Rectal smooth muscle tissue (tissue), 1 donor: ENCODE results near the gene IQSEC1.

Experiments
- H3K27ac ChIP-seq: one replicate; pipeline ENCODE4 v1.7.0; 2013; ENCODE audit warnings: low read depth, low read length, inconsistent platforms
- H3K27me3 ChIP-seq: one replicate; pipeline ENCODE4 v1.7.0; 2013; ENCODE audit warnings: low read length; ENCODE audit not compliant: control insufficient read depth, insufficient read depth
- H3K36me3 ChIP-seq: one replicate; pipeline ENCODE4 v1.7.0; 2013; ENCODE audit warnings: low read length; ENCODE audit not compliant: control insufficient read depth, insufficient read depth
- H3K4me1 ChIP-seq: one replicate; pipeline ENCODE4 v1.7.0; 2013; ENCODE audit warnings: low read length; ENCODE audit not compliant: control insufficient read depth, insufficient read depth
- H3K4me3 ChIP-seq: one replicate; pipeline ENCODE4 v1.7.0; 2013; ENCODE audit warnings: low read length
- H3K9ac ChIP-seq: one replicate; pipeline ENCODE4 v1.7.0; 2013; ENCODE audit warnings: low read length

IQSEC1 gene

DNA sequence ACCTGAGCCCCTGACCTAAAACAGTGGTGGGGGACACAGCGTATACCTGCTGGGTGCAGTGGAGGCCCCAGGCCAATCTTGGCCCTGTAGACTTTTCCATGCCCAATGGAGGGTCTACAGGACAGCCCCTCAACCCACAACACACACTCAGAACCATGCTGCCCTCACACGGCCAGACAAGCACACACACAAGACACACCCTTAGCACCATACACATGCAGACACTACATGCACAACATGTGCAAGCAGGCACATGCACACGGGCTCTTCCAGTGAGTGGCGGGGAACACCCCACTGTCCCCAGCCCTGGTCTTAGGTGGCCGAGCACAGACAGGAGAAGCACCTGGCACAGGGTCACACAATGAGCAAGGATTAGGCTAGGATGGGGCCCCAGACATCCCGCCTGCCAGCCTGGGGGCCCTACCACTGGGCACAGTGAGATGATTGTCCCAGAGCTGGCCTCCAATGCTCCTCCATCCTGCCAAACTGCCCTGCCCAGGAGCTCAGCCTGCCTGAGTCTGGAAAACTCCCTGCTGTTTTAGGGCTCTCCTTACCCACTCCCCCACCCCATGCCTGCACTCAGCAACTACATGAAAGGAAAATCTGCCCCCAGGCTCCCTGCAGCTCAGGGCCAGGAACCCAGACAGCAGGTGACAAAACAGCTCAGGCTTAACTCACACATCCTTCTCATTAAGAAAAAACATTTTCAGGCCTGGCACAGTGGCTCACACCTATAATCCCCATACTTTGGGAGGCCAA is 15.8 kb downstream of the IQSEC1 start:
- Histone ChIP-seq H3K27ac (no peak overlapping the region), H3K4me3 (no peak overlapping the region), H3K9ac (no peak overlapping the region), H3K36me3 (no peaks in the 10 kb centered on the region), H3K4me1 (no peaks in the 10 kb centered on the region), H3K27me3 (no peaks in the 10 kb centered on the region)

DNA sequence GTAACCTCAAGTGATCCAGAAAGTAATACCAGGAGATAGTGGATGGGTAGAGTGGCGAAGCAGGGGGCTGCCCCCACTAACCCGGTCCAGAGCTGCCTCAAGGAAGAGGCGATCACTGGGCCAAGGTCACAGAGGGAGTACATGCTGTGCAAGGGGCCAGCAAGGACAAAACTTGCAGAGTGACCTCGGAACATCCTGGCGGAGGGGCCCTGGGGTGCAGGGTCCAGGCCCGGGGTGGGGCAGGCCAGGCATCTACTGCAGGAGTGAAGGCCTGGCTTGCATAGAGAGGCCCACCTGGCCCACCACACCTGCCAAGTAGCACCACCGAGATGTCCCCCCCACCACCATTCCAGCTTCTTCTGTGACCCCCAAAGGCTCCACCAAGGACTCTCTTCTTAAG is 17.6 kb downstream of the IQSEC1 start:
- Histone ChIP-seq H3K4me1 (no peaks in the 10 kb centered on the region), H3K27ac (no peak overlapping the region), H3K9ac (no peak overlapping the region), H3K36me3 (no peaks in the 10 kb centered on the region), H3K4me3 (no peak overlapping the region), H3K27me3 (no peaks in the 10 kb centered on the region)

DNA sequence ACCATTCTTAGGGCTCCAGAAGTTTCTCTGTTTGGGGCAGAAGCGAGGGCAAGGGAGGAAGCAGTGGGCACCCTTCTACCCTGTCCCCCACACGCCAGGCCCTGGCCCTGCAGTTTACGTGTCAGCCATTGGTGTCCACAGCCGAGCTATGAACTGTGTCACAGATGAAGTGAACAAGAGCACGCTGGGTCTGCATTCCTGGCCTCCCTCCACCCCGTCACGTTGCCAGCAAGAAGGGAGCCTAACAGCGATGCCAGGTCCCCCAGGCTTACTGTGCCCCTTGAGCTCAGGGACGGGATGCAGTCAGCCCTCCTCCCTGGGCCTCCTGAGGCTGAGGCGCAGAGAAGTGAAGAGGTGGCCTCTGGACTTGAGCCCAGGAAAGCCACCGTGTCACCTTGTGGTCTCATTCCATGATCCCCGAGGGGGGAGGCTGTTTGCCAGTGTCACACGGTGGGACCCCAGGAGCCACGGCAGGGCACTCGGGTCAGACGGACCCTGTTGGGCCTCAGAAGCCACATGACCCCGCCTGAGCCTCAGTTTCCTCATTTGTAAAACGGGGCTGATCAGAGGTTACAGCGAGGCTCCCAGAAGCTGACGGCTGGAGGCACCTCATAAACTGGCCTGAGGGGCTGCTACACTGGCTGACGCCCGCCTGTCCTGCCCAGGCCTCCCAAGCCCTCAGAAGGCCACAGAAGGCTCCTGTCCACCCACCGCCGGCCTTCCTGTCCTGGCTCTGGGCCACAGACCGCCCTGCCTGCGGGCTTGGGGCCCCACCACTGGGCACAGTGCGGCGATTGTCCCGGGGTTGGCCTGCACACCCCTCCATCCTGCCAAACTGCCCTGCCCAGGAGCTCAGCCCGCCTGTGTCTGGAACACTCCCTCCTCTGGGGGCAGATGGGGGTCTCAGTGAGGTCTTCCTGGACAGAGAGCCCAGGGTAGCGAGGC is 18.6 kb downstream of the IQSEC1 start:
- no peak overlapping the region for H3K9ac ChIP-seq
- H3K36me3 ChIP-seq: no peaks in the 10 kb centered on the region
- H3K27ac ChIP-seq: no peak overlapping the region
- no peak overlapping the region for H3K4me3 ChIP-seq
- no peaks in the 10 kb centered on the region for H3K4me1 ChIP-seq
- no peaks in the 10 kb centered on the region for H3K27me3 ChIP-seq

DNA sequence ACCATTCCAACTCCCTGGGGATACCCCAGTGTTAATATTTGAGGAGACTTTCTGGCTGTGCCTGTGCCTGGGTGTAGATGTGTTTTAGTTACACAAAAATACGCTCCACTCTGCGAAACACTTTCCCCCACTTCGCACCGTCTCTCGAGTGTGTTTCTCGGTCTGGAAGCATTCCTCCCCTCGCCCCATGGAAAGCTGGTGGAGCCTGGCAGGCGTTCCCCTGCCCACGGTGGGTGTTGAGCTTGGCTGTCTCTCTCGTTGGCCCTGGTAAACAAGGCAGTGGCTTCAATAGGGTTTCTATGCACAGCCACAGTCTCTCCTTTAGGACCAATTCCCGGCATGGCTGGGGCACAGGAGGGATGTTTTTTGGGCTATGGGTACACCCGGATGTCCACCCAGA is 19.3 kb downstream of the IQSEC1 start:
- Histone ChIP-seq H3K9ac (no peak overlapping the region), H3K27ac (no peak overlapping the region), H3K4me1 (no peaks in the 10 kb centered on the region), H3K36me3 (no peaks in the 10 kb centered on the region), H3K4me3 (no peak overlapping the region), H3K27me3 (no peaks in the 10 kb centered on the region)

DNA sequence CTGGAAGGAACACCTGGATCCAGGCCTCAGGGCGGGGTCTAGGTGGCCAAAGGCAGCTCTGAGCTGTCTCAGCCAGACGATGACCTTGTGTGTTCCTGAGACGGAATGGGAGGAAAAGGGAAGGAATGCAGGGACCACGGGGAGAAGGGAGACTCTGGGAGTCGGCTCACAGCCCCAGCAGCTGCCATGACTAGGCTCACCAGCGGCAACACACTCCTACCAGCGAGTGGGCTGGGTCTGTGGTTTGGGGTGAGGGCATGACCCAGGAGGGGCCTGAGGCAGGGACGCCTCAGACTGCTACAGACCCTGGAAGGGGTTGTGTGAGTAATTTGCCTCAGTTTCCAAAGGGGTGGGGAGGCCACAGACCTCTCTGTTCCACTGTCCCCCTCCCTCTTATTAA is 19.8 kb downstream of the IQSEC1 start:
- Histone ChIP-seq H3K9ac (no peak overlapping the region), H3K4me3 (no peak overlapping the region), H3K27ac (no peak overlapping the region), H3K36me3 (no peaks in the 10 kb centered on the region), H3K27me3 (no peaks in the 10 kb centered on the region), H3K4me1 (no peaks in the 10 kb centered on the region)

DNA sequence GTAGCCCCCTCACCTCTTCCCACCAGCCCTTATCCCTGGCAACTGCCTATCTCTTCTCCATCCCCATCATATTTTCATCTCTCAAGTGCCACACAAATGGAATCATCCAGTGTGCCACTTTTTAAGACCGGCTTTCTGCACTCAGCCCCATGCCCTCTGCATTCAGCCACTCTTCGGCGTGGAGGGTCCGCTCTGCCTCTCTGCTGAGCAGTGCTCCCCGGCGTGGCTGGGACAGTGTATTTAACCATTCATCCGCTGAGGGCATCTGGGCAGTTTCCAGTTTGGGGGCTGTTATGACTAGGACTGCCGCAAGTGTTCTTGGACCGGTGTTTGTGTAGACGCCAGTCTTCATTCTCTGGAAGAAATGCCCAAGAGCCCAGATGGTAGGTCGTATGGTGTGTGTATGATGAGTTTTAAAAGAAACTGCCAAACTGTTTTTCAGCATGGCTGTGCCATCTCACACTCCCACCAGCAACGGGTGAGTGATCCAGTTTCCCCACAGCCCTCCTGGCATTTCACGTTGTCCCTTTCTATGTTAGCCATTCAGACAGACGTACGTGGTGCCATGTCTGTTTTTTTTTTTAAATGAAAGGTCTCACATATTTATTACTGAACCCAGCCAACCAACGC is 20.9 kb downstream of the IQSEC1 start:
- Histone ChIP-seq H3K27me3 (no peaks in the 10 kb centered on the region), H3K27ac (no peak overlapping the region), H3K4me1 (no peaks in the 10 kb centered on the region), H3K9ac (no peak overlapping the region), H3K36me3 (no peaks in the 10 kb centered on the region), H3K4me3 (no peak overlapping the region)

DNA sequence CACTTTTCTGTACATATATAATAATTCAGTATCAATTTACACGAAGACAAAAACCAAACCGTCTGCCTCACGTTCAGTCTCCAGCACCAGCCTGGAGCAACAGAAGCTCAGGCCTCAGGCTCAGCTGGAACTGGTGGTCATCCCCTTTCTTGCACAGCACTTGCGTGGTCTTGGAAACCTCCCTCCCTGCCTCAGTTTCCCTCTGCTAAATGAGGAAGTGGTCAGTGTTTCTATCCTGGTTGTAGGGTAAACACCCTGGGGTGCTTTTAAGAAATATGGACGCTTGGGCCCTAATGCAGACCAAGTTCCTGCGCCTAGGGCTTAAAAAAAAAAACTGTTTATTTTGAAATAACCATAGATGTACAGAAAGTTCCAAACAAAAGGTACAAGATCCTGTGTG is 21.6 kb downstream of the IQSEC1 start:
- no peaks in the 10 kb centered on the region for H3K27me3 ChIP-seq
- H3K4me3 ChIP-seq: no peak overlapping the region
- no peaks in the 10 kb centered on the region for H3K4me1 ChIP-seq
- no peak overlapping the region for H3K9ac ChIP-seq
- H3K27ac ChIP-seq: no peak overlapping the region
- no peaks in the 10 kb centered on the region for H3K36me3 ChIP-seq

DNA sequence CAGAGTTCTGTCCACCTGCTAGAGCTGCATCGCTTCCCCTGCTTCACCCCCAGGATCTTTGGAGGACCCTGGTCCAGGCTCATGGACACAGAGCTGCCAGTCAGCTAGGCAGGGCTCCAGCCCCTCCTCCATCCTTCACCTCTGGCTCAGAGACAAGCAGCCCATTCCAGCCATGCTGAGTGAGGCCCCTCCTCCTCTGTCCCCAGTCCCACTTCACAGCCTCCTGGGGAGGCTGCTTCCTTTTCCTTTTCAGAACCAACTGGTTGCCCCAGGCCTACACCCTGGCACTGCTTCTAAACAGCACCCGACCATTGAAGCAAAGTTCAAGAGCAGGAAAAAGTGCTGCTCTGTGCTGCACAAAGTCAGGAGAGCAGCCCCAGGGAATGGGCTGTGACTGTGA is 22.2 kb downstream of the IQSEC1 start:
- H3K4me3 ChIP-seq: no peak overlapping the region
- H3K9ac ChIP-seq: no peak overlapping the region
- no peaks in the 10 kb centered on the region for H3K27me3 ChIP-seq
- H3K4me1 ChIP-seq: no peaks in the 10 kb centered on the region
- no peaks in the 10 kb centered on the region for H3K36me3 ChIP-seq
- H3K27ac ChIP-seq: no peak overlapping the region

DNA sequence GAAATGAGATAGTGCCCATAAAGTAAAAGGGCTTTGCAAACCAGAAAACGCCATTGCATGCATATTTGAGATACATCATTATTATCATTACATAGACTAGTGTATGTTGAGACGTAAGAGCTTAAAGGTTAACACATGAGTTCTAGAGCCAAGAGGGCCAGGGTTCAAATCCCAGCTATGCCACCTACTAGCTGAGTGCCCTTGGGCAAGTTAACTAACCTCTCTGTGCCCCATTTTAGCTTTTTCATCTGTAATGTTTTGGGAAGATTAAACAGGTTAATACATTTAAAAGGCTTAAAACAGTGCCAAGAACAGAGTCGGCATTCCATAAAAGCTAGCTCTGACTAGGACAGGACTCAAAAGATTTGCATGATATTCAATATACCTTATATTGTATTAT is 22.8 kb downstream of the IQSEC1 start:
- H3K27me3 ChIP-seq: no peaks in the 10 kb centered on the region
- no peak overlapping the region for H3K27ac ChIP-seq
- no peaks in the 10 kb centered on the region for H3K4me1 ChIP-seq
- H3K36me3 ChIP-seq: no peaks in the 10 kb centered on the region
- H3K4me3 ChIP-seq: no peak overlapping the region
- H3K9ac ChIP-seq: no peak overlapping the region

DNA sequence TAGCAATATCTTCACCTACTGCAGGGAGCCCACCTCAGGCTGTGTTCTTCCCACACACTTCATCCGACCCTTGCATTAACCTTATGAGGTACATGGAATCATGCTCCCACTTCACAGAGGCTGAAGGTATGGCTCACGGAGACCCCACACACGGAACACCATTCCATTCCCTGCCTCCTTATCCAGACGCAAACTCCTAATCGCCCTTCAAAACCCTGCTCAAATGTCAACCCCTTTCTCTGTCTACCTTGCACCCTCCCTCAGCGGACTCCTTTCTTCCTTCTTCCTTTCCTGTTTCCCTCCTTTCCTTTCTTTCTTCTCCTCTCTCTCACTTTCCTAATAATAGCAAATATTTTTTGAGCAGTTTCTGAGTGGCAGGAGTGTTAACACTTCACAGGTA is 23.8 kb downstream of the IQSEC1 start:
- H3K9ac ChIP-seq: no peak overlapping the region
- H3K36me3 ChIP-seq: no peaks in the 10 kb centered on the region
- H3K4me3 ChIP-seq: no peak overlapping the region
- H3K27me3 ChIP-seq: no peaks in the 10 kb centered on the region
- no peak overlapping the region for H3K27ac ChIP-seq
- no peaks in the 10 kb centered on the region for H3K4me1 ChIP-seq

DNA sequence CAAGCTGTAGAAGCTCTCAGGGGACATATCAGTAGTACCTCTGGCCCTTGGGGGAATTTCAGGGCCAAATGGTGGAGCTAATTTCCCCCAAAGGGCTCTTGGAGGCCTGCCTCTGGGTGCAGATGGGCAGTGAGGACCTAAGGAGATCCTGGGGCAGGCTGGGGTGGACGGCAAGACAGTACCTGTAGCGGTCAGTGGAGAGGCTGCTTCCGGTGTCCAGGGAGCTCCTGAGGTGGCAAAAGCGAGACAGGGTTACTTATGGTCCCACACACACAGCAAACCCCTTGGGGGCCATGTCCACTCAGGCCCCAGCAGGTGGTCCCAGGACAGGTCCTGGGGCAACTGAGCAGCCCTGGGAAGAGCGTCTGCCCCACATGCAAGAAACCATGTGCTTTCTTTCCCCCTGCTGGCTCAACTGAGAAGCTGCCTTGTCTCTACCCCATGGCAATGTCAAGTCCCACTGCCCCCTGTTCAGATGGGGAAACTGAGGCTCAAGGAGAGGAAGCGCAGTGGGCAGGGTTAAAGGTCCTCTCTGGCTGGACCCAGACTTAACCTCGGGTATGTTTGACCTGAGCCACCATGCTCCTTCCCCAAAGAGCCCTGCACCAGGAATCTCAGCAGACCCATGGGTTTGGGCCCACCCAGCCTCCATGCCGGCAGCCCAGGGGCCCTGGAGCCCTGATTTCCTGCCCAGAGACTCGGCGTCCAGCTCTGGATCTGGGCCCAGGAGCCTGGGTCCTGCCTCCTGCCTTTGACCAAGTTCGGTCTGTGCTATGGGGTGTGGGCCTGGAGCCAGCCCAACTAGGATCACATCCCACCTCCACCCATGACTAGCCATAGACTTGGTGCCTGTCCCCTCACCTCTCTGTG is 25.7 kb downstream of the IQSEC1 start:
- no peak overlapping the region for H3K9ac ChIP-seq

More for the DNA sequence above, 25.7 kb downstream of the IQSEC1 start:
- no peaks in the 10 kb centered on the region for H3K4me1 ChIP-seq
- no peak overlapping the region for H3K4me3 ChIP-seq
- no peaks in the 10 kb centered on the region for H3K27me3 ChIP-seq
- no peaks in the 10 kb centered on the region for H3K36me3 ChIP-seq
- H3K27ac ChIP-seq: no peak overlapping the region
